AML-193 (cell line): ENCODE results near the gene ZNF521.

ENCODE experiments used
- DNase-seq, 2 experiments: peaks; one replicate each; lab custom pipeline; 2025; lab: John Stamatoyannopoulos, UW

ZNF521 gene

GRCh38 chr18:25351777-25352628 is at the start of gene ZNF521:
Gene ZNF521 (minus strand): TSS chr18:25352166. CDS start chr18:25350946, 1,220 bp downstream.
- no peak for DNase-seq

GRCh38 chr18:25399554-25399953 is 47.6 kb upstream of the ZNF521 start:
- DNase-seq = no peak

- no peak for DNase-seq
These were observed 40.2 kb upstream of the ZNF521 start for GRCh38 chr18:25392192-25392591.

GRCh38 chr18:25373432-25374179 is 21.6 kb upstream of the ZNF521 start:
- no peak for DNase-seq

- DNase-seq = no peak
These were observed 18.4 kb upstream of the ZNF521 start for GRCh38 chr18:25370391-25370790.

GRCh38 chr18:25365242-25365641 is 13.3 kb upstream of the ZNF521 start:
- no peak for DNase-seq

- DNase-seq = no peak
These were observed 12.8 kb upstream of the ZNF521 start for GRCh38 chr18:25364732-25365131.

GRCh38 chr18:25360301-25360899 is 8.4 kb upstream of the ZNF521 start:
- DNase-seq = no peak

- no peak for DNase-seq
These were observed 1.1 kb upstream of the ZNF521 start for GRCh38 chr18:25353080-25353479.

GRCh38 chr18:25352629-25353005 is 651 bp upstream of the ZNF521 start:
- DNase-seq = no peak

GRCh38 chr18:25351280-25351775 is 638 bp downstream of the ZNF521 start:
- no peak for DNase-seq

GRCh38 chr18:25350489-25351251 is 1.3 kb downstream of the ZNF521 start:
- no peak for DNase-seq

GRCh38 chr18:25349926-25350487 is 2.0 kb downstream of the ZNF521 start:
- DNase-seq = no peak

- no peak for DNase-seq
These were observed 2.6 kb downstream of the ZNF521 start for GRCh38 chr18:25349131-25349925.

- DNase-seq = no peak
These were observed 3.4 kb downstream of the ZNF521 start for GRCh38 chr18:25348386-25349130.

- DNase-seq = no peak
These were observed 5.4 kb downstream of the ZNF521 start for GRCh38 chr18:25346561-25346960.

- no peak for DNase-seq
These were observed 6.7 kb downstream of the ZNF521 start for GRCh38 chr18:25345081-25345866.

GRCh38 chr18:25341831-25342230 is 10.1 kb downstream of the ZNF521 start:
- DNase-seq = no peak

GRCh38 chr18:25340762-25341161 is 11.2 kb downstream of the ZNF521 start:
- DNase-seq = no peak
